G401 (cell line): Measurements from ENCODE around the gene NDE1. TPM values are rescaled to one million over a fixed set of nuclear protein-coding genes. Genes with fewer than 3 reads are reported as not detected.
"Not testable (repeated sequence)": the region's sequence is repeated elsewhere in the genome, so short reads cannot be mapped to it uniquely, and the experiment has no call there.

Source experiments
- DNase-seq: peaks from one replicate; pipeline ENCODE4 v3.0.0-alpha.2; 2015; ENCODE audit warnings: low spot score
- in situ Hi-C: cut with HindIII; loops from 2 replicates; pipeline ENCODE4 v1.10.0; 2016; ENCODE audit warnings: low sequenced_read_pairs, mixed read lengths
- total RNA-seq: library from RNA; depleted of rRNA; stranded (reverse); fragments of >200 nt; shearing (Covaris generic); gene quantifications from 2 replicates; pipeline ENCODE4 v1.2.3, GENCODE V29; 2014

The NDE1 gene
- total RNA-seq, 1 experiment from 2014 or later, result 28.0 TPM

GRCh38 chr16:15716694-15717447 is 66.8 kb downstream of the NDE1 start:
- in situ Hi-C loops, result no loop called here
- DNase-seq, result no peak

GRCh38 chr16:15721018-15721417 is 71.0 kb downstream of the NDE1 start:
- no peak for DNase-seq
- in situ Hi-C loops, result no loop called here

- DNase-seq, result no peak
Measured at GRCh38 chr16:15723808-15724207, 73.8 kb downstream of the NDE1 start.

GRCh38 chr16:15725641-15726240 is 75.7 kb downstream of the NDE1 start:
- in situ Hi-C loops, result no loop called here
- no peak for DNase-seq

More at GRCh38 chr16:15723808-15724207, 73.8 kb downstream of the NDE1 start:
- in situ Hi-C loops, result no loop called here

- in situ Hi-C loops, result no loop called here
- DNase-seq, result no peak
Measured at GRCh38 chr16:15726715-15727114, 76.7 kb downstream of the NDE1 start.

- DNase-seq, in situ Hi-C loops: not testable (repeated sequence)
Measured at GRCh38 chr16:15727697-15728096, 77.7 kb downstream of the NDE1 start.

- DNase-seq, result no peak
- in situ Hi-C loops, result no loop called here
Measured at GRCh38 chr16:15729152-15729551, 79.1 kb downstream of the NDE1 start.

- no peak for DNase-seq
- in situ Hi-C loops, result no loop called here
Measured at GRCh38 chr16:15732416-15732815, 82.4 kb downstream of the NDE1 start.

GRCh38 chr16:15735610-15736009 is 85.6 kb downstream of the NDE1 start:
- in situ Hi-C loops, result no loop called here
- no peak for DNase-seq

GRCh38 chr16:15736529-15736928 is 86.5 kb downstream of the NDE1 start:
- in situ Hi-C loops, result no loop called here
- DNase-seq, result no peak

- in situ Hi-C loops, result no loop called here
Measured at GRCh38 chr16:15737140-15737644, 87.1 kb downstream of the NDE1 start.

GRCh38 chr16:15739464-15739863 is 89.4 kb downstream of the NDE1 start:
- DNase-seq, result no peak
- in situ Hi-C loops, result no loop called here

More at GRCh38 chr16:15737140-15737644, 87.1 kb downstream of the NDE1 start:
- no peak for DNase-seq

GRCh38 chr16:15739950-15740349 is 89.9 kb downstream of the NDE1 start:
- in situ Hi-C loops, result no loop called here
- no peak for DNase-seq

- DNase-seq, result no peak
- in situ Hi-C loops, result no loop called here
Measured at GRCh38 chr16:15741207-15741871, 91.3 kb downstream of the NDE1 start.

- in situ Hi-C loops, result no loop called here
Measured at GRCh38 chr16:15742716-15743115, 92.7 kb downstream of the NDE1 start.

GRCh38 chr16:15743657-15744056 is 93.6 kb downstream of the NDE1 start:
- in situ Hi-C loops, result no loop called here
- no peak for DNase-seq

More at GRCh38 chr16:15742716-15743115, 92.7 kb downstream of the NDE1 start:
- no peak for DNase-seq

- in situ Hi-C loops, result no loop called here
- DNase-seq, result no peak
Measured at GRCh38 chr16:15746332-15746731, 96.3 kb downstream of the NDE1 start.

- no peak for DNase-seq
- in situ Hi-C loops, result no loop called here
Measured at GRCh38 chr16:15747937-15748336, 97.9 kb downstream of the NDE1 start.

- DNase-seq, result no peak
- in situ Hi-C loops, result no loop called here
Measured at GRCh38 chr16:15748654-15749053, 98.6 kb downstream of the NDE1 start.

GRCh38 chr16:15749371-15749770 is 99.3 kb downstream of the NDE1 start:
- DNase-seq, result no peak
- in situ Hi-C loops, result no loop called here
